Uterus (tissue), 4 donors: ENCODE results near the gene B3GNT7. TPM values are rescaled to one million over a fixed set of nuclear protein-coding genes. Genes with fewer than 3 reads are reported as not detected.

ENCODE experiments used
- DNase-seq, 2 donors: peaks; one replicate each; pipeline ENCODE4 v3.0.0-alpha.2; 2019 to 2020
- H3K27ac ChIP-seq, 2 donors: fragments of 200-600 bp; sonication (generic); 1 replicate in 1 of 2; 2 replicates in 1 of 2; pipeline ENCODE4 v1.5.1; 2016 to 2018
- H3K27me3 ChIP-seq, 2 donors: fragments of 200-600 bp; sonication (generic); one replicate each; pipeline ENCODE4 v1.5.1; 2018 to 2019; ENCODE audit warnings: control low read depth in 1 of 2
- H3K36me3 ChIP-seq, 2 donors: fragments of 200-600 bp; sonication (generic); one replicate each; pipeline ENCODE4 v1.5.1; 2019; ENCODE audit warnings: control low read depth in 1 of 2
- H3K4me1 ChIP-seq, 2 donors: fragments of 200-600 bp; sonication (generic); one replicate each; pipeline ENCODE4 v1.5.1; 2018 to 2019; ENCODE audit warnings: control low read depth in 1 of 2
- H3K4me3 ChIP-seq, 2 donors: fragments of 200-600 bp; sonication (generic); 1 replicate in 1 of 2; 2 replicates in 1 of 2; pipeline ENCODE4 v1.5.1; 2018 to 2019; ENCODE audit warnings: mild to moderate bottlenecking in 1 of 2
- H3K9me3 ChIP-seq, 2 donors: fragments of 200-600 bp; sonication (generic); one replicate each; pipeline ENCODE4 v1.5.1; 2019; ENCODE audit warnings: control low read depth in 1 of 2
- CTCF ChIP-seq, 4 experiments: fragments of 200-600 bp in 2 of 4; fragments of 450-650 bp in 2 of 4; sonication (generic) in 2 of 4; IDR thresholded peaks; one replicate each; pipeline ENCODE4 v1.5.1; 2016 to 2019; ENCODE audit warnings: antibody characterized with exemption in 4 of 4, mild to moderate bottlenecking in 2 of 4, moderate library complexity in 1 of 4
- POLR2A ChIP-seq, 2 donors: fragments of 450-650 bp; IDR thresholded peaks; one replicate each; pipeline ENCODE4 v1.6.1; 2016; ENCODE audit warnings: antibody characterized with exemption in 2 of 2, mild to moderate bottlenecking in 1 of 2, moderate library complexity in 1 of 2
- intact Hi-C: fragments of 100-400 bp; cut with DNase I; formaldehyde crosslinking; loops from one replicate; pipeline ENCODE4 v1.15.1; 2023; ENCODE audit warnings: low total_unique reads
- total RNA-seq, 4 donors: library from RNA; depleted of rRNA in 3 of 4; stranded (reverse); fragments of >200 nt in 3 of 4; gene quantifications; one replicate each; pipeline versions ENCODE4 v1.1.0 to v1.2.4, GENCODE V29; 2014 to 2023
- donor health status: DM: yes; HTN: yes; CAD: no.

Gene B3GNT7
- total RNA-seq, 4 donors from 2014 or later = 1.7 to 8.1 (median 3.1) TPM

DNA sequence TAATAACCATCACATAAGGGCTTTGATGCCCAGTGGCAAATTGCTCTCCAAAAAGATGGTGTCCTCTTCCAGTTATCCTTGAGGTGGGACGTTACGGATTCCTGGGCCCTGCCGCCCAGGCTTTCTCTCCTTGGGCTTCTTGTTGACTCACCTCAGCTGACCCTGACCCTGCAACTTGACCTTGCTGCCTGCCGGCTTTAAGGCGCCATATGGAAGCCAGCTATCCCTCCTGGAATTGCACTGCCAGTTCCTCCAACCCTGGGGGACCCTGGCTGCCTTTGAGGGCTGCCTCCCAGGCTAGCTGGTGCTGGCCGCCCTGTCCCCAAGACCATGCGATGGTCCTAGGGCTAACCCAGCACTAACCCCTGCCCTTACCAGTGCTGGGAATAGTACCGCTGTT, 28.3 kb upstream of the B3GNT7 start:
- no peaks in the 10 kb centered on the region for H3K36me3 ChIP-seq
- TF ChIP-seq CTCF (IDR thresholded peaks at IDR 0.05) (no peak), POLR2A (IDR thresholded peaks at IDR 0.05) (no peak)
- no peaks in the 10 kb centered on the region for H3K27me3 ChIP-seq
- H3K27ac ChIP-seq = no peak overlapping the region
- intact Hi-C loops = no loop called here
- no peaks in the 10 kb centered on the region for H3K9me3 ChIP-seq
- H3K4me3 ChIP-seq = no peak overlapping the region
- no peaks in the 10 kb centered on the region for H3K4me1 ChIP-seq
- no peak for DNase-seq

DNA sequence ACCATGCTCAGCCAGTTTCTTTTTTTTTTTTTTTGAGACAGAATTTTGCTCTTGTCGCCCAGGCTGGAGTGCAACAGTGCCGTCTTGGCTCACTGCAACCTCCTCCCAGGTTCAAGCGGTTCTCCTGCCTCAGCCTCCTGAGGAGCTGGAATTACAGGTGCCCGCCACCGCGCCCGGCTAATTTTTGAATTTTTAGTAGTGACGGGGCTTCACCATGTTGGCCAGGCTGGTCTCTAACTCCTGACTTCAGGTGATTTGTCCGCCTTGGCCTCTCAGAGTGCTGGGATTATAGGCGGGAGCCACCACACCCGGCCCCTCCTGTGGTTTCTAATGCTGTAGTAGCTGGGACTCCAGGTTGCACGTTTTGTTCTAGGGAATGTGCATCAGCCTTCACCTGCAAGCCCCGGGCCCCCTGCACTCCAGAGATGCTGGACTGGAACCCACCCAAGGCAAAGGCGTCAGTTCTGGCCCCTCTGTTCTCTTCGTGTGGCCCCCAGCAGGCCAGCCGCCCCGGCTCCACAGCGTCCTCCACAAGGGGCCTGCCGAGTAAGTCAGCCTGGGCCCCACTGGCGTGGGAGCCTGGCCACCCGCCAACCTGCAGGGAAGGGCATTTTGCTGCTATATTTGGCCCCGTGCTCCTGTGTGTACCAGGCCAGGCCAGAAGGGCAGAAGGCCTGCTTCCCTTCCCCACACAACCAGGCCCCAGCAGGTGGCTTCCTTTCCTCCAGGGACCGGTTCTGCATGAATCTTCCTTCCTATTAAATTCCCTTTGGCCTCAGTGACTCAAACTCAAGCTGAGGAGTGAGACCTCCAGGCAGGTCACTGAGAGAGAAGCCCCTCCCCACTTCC, 25.7 kb upstream of the B3GNT7 start:
- Histone ChIP-seq H3K4me1 (no peaks in the 10 kb centered on the region), H3K9me3 (no peaks in the 10 kb centered on the region), H3K4me3 (no peak overlapping the region), H3K36me3 (no peaks in the 10 kb centered on the region), H3K27ac (no peak overlapping the region), H3K27me3 (no peaks in the 10 kb centered on the region)
- intact Hi-C loops = no loop called here
- TF ChIP-seq POLR2A (IDR thresholded peaks at IDR 0.05) (no peak), CTCF (IDR thresholded peaks at IDR 0.05) (no peak)
- DNase-seq = no peak

DNA sequence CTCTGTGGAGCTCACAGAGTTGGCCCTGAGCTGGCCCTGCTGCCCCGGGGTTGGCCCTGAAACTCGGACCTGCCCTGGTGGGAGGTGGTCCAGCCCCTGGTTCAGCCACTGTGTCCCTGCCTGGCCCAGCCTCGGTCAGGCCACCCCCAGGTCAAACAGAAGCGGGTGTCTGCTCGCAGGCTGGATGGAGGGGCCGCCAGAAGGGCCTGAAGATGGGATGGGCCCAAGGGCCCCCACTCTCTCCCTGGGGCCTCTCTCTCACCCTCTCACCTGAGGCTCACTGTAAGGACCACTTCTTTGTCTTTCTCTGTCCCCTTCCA, 25.1 kb upstream of the B3GNT7 start:
- Histone ChIP-seq H3K4me3 (no peak overlapping the region), H3K27me3 (no peaks in the 10 kb centered on the region), H3K36me3 (no peaks in the 10 kb centered on the region), H3K27ac (no peak overlapping the region), H3K4me1 (no peaks in the 10 kb centered on the region), H3K9me3 (no peaks in the 10 kb centered on the region)
- DNase-seq = no peak
- TF ChIP-seq POLR2A (IDR thresholded peaks at IDR 0.05) (no peak), CTCF (IDR thresholded peaks at IDR 0.05) (no peak)
- intact Hi-C loops = no loop called here

- intact Hi-C loops = no loop called here
- DNase-seq = no peak
- H3K27ac ChIP-seq = no peak overlapping the region
Measured at GRCh38 chr2:231370749-231371429, 24.6 kb upstream of the B3GNT7 start.

More at GRCh38 chr2:231370749-231371429, 24.6 kb upstream of the B3GNT7 start:
- H3K4me1 ChIP-seq = no peaks in the 10 kb centered on the region
- TF ChIP-seq CTCF (IDR thresholded peaks at IDR 0.05) (no peak), POLR2A (IDR thresholded peaks at IDR 0.05) (no peak)
- H3K4me3 ChIP-seq = no peak overlapping the region
- no peaks in the 10 kb centered on the region for H3K27me3 ChIP-seq
- H3K9me3 ChIP-seq = no peaks in the 10 kb centered on the region
- no peaks in the 10 kb centered on the region for H3K36me3 ChIP-seq
